Activated B cell treated with CpG ODN at 0.5 μM for 24 hours (primary cell): ENCODE data around the gene RIPOR3. TPM values are rescaled to one million over a fixed set of nuclear protein-coding genes. Genes with fewer than 3 reads are reported as not detected.

Source experiments
- ATAC-seq: fragments of 200-7000 bp; cut with Tn5 transposase; one replicate; pipeline ENCODE4 v1.10.0; 2021; ENCODE audit warnings: low read depth, mild to moderate bottlenecking, moderate library complexity
- CTCF ChIA-PET: fragments of 350-600 bp; sonication (Branson Sonifier 250); formaldehyde crosslinking; loops from one replicate; lab custom pipeline; 2021; ENCODE audit warnings: antibody characterized with exemption; lab: Charles Lee
- POLR2A ChIA-PET: fragments of 350-600 bp; sonication (Branson Sonifier 250); formaldehyde crosslinking; loops from one replicate; lab custom pipeline; 2021; ENCODE audit warnings: antibody characterized with exemption; lab: Charles Lee
- DNase-seq: peaks from one replicate; pipeline ENCODE4 v3.0.0; 2022
- H3K27ac Mint-ChIP-seq: one replicate; pipeline ENCODE4 v1.8.0; 2020; ENCODE audit warnings: mixed read lengths
- H3K27me3 Mint-ChIP-seq: one replicate; pipeline ENCODE4 v1.8.0; 2021; ENCODE audit warnings: mixed read lengths
- H3K36me3 Mint-ChIP-seq: one replicate; pipeline ENCODE4 v1.8.0; 2021; ENCODE audit warnings: low read depth, mixed read lengths
- H3K4me1 Mint-ChIP-seq: one replicate; pipeline ENCODE4 v1.8.0; 2021; ENCODE audit warnings: mixed read lengths
- H3K4me3 Mint-ChIP-seq: one replicate; pipeline ENCODE4 v1.8.0; 2020; ENCODE audit warnings: mild to moderate bottlenecking, mixed read lengths
- H3K9me3 Mint-ChIP-seq: one replicate; pipeline ENCODE4 v1.8.0; 2020; ENCODE audit warnings: mixed read lengths
- intact Hi-C: fragments of 100-400 bp; cut with micrococcal nuclease; formaldehyde crosslinking; loops from one replicate; pipeline ENCODE4 v1.15.1; 2024
- total RNA-seq: library from RNA; stranded (reverse); gene quantifications from 2 replicates; pipeline ENCODE4 v1.2.3, GENCODE V29; 2022
- TF ChIP-seq, protein P1 (sequence below): fragments of 200-600 bp; IDR thresholded peaks from one replicate; pipeline ENCODE4 v1.8.0; 2022; ENCODE audit warnings: antibody characterized with exemption, mild to moderate bottlenecking

Gene RIPOR3
- total RNA-seq, 1 donor from 2014 or later, result not detected

DNA sequence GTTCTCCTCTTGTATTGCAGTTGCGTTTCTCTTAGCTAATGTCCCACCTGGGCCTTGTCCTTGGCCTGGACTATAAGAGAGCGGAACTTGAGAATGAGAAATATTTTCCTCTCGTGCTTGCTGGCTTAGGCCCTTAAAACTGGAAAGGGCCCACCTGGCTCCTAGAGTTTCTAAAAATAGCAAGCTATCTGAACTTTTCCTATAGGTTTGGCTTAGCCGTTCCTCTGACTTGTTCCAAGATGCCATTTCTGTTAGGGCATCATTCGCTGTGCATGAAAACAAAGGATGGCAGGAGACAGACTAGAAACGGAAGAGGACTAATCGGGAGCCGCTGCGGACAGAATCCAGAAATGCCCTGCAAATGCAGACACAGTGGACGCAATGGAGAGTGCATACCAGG lies 4.5 kb downstream of the RIPOR3 start:
- no peak for DNase-seq
- CTCF ChIA-PET, result no interaction called here

DNA sequence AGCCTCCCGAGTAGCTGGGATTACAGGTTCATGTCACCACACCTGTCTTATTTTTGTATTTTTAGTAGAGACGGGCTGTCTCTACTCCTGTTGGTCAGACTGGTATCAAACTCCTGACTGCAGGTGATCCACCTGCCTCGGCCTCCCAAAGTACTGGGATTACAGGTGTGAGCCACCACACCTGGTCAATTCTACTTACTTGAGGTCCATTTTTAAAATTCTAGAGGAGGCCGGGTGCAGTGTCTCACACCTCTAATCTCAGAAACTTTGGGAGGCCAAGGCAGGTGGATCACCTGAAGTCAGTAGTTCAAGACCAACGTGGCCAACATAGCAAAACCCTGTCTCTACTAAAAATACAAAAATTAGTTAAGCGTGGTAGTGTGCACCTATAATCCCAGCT lies 7.8 kb downstream of the RIPOR3 start:
- DNase-seq (no peak), ATAC-seq (no peak)
- no peak overlapping the region for H3K27ac Mint-ChIP-seq
- H3K4me1 Mint-ChIP-seq, result no peaks in the 10 kb centered on the region
- ChIA-PET CTCF (no interaction called here), POLR2A (no interaction called here)
- peaks cover 12% of the 10 kb centered on the region for H3K27me3 Mint-ChIP-seq
- H3K9me3 Mint-ChIP-seq, result no peaks in the 10 kb centered on the region
- TF ChIP-seq, protein P1, sequence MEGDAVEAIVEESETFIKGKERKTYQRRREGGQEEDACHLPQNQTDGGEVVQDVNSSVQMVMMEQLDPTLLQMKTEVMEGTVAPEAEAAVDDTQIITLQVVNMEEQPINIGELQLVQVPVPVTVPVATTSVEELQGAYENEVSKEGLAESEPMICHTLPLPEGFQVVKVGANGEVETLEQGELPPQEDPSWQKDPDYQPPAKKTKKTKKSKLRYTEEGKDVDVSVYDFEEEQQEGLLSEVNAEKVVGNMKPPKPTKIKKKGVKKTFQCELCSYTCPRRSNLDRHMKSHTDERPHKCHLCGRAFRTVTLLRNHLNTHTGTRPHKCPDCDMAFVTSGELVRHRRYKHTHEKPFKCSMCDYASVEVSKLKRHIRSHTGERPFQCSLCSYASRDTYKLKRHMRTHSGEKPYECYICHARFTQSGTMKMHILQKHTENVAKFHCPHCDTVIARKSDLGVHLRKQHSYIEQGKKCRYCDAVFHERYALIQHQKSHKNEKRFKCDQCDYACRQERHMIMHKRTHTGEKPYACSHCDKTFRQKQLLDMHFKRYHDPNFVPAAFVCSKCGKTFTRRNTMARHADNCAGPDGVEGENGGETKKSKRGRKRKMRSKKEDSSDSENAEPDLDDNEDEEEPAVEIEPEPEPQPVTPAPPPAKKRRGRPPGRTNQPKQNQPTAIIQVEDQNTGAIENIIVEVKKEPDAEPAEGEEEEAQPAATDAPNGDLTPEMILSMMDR, result no peak
- H3K4me3 Mint-ChIP-seq, result no peak overlapping the region
- intact Hi-C loops, result no loop called here
- H3K36me3 Mint-ChIP-seq, result no peaks in the 10 kb centered on the region

More for the DNA sequence above, 4.5 kb downstream of the RIPOR3 start:
- POLR2A ChIA-PET, result interaction anchor here (0.5 kb wide), 1 partner anchor 125 kb away, joined by 4 read pairs; no protein-coding TSS in a partner anchor
- TF ChIP-seq, protein P1, result no peak
- Mint-ChIP-seq H3K4me3 (no peak overlapping the region), H3K4me1 (peaks cover 8% of the 10 kb centered on the region), H3K27ac (no peak overlapping the region), H3K36me3 (no peaks in the 10 kb centered on the region), H3K27me3 (peaks cover 39% of the 10 kb centered on the region), H3K9me3 (no peaks in the 10 kb centered on the region)
- intact Hi-C loops, result no loop called here
- ATAC-seq, result no peak

DNA sequence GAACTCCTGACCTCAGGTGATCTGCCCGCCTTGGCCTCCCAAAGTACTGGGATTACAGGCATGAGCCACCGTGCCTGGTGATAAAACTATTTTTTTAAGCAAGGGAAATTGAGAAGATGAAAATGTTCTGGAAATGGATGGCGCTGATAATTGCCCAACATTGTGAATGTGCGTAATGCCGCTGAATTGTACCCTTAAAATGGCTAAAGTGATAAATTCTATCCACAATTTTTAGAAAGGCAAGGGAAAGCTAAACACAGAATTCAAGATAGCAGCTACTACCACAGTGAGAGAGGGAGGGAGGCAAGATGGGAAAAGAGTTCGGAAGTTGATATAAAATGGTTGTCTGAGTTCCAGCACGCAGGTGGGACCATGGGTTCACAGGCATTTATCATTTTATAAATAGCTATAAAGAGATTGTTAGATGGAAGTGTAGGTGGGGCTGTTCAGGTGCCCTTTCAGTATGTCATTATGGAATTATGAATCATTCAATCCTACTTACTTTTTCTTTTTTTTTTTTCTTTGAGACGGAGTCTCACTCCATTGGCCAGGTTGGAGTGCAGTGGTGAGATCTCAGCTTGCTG lies 8.3 kb downstream of the RIPOR3 start:
- DNase-seq (no peak), ATAC-seq (no peak)
- intact Hi-C loops, result no loop called here
- TF ChIP-seq, protein P1, result no peak
- H3K36me3 Mint-ChIP-seq, result no peaks in the 10 kb centered on the region
- H3K9me3 Mint-ChIP-seq, result no peaks in the 10 kb centered on the region
- H3K4me1 Mint-ChIP-seq, result no peaks in the 10 kb centered on the region
- H3K4me3 Mint-ChIP-seq, result no peak overlapping the region
- CTCF ChIA-PET, result no interaction called here
- POLR2A ChIA-PET, result no interaction called here
- no peak overlapping the region for H3K27ac Mint-ChIP-seq
- H3K27me3 Mint-ChIP-seq, result peaks cover 12% of the 10 kb centered on the region

DNA sequence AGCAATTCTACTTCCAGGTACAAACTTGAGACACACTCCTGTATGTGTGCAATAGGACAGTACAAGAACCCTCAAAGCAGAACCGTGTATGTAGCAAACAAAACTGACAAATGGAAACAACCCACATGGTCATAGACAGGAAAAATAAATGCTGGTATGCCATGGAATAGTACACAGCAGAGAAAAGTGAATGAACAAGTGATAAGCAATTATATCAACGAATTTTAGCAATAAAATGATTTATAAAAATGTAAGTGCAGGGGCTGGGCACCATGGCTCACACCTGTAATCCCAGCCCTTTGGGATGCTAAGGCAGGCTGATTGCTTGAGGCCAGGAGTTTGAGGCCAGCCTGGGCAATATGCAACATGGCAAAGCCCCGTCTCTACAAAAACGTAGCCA lies 9.3 kb downstream of the RIPOR3 start:
- no peak for ATAC-seq
- Mint-ChIP-seq H3K4me1 (no peaks in the 10 kb centered on the region), H3K27ac (no peak overlapping the region), H3K9me3 (no peaks in the 10 kb centered on the region), H3K4me3 (no peak overlapping the region), H3K36me3 (no peaks in the 10 kb centered on the region), H3K27me3 (peaks cover 12% of the 10 kb centered on the region)
- ChIA-PET POLR2A (no interaction called here), CTCF (no interaction called here)
- no peak for DNase-seq
- TF ChIP-seq, protein P1, result no peak
- intact Hi-C loops, result no loop called here

DNA sequence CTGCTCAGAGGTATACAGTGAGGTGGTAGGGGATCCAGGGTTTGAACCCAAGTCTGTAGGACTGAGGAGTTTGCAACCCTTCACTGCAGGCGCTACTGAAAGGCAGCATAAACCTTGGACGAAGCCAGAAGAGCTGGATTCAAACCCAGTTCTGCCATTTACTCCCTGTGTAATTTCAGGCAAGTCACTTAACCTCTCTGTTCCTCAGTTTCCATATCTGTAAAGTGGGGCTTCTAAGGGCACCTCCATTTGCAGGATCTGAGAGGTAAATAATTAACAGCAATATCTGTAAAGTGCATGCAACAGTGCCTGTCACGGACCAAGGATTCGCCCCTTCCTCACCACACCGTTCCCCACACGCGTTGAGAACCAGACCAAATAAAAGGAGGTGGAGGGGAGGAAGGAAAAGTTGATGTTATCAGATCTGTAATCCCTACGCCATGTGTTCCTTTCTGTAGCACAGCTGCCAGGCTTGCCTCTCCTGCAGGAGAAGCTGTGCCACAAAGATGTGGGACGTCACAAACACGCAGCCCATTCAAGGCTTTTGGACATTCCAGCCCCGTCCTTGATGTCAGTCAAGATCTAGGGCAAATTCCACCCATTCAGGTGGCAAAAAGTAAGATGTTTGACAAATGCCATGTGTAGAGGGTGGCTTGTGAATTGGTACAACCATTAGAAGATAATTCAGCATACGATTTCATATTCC lies 9.8 kb downstream of the RIPOR3 start:
- TF ChIP-seq, protein P1, result no peak
- no peaks in the 10 kb centered on the region for H3K9me3 Mint-ChIP-seq
- no peaks in the 10 kb centered on the region for H3K4me1 Mint-ChIP-seq
- ATAC-seq (no peak), DNase-seq (no peak)
- CTCF ChIA-PET, result interaction anchor here (0.6 kb wide), 1 partner anchor 11 kb away, joined by 3 read pairs; no protein-coding TSS in a partner anchor
- intact Hi-C loops, result no loop called here
- H3K4me3 Mint-ChIP-seq, result no peak overlapping the region
- H3K27me3 Mint-ChIP-seq, result peaks cover 10% of the 10 kb centered on the region
- no peak overlapping the region for H3K27ac Mint-ChIP-seq
- H3K36me3 Mint-ChIP-seq, result no peaks in the 10 kb centered on the region
- POLR2A ChIA-PET, result no interaction called here
